Caco-2 (cell line): ENCODE results near the gene DAB1. TPM values are rescaled to one million over a fixed set of nuclear protein-coding genes. Genes with fewer than 3 reads are reported as not detected.

ENCODE experiments used
- BruUV-seq: library from RNA; stranded (reverse); fragments of 400-500 nt; replicated peaks from 2 replicates; lab custom pipeline; 2021; lab: Mats Ljungman, UMichigan
- CTCF ChIA-PET: fragments of 300-600 bp; sonication (Branson Sonifier 250); formaldehyde crosslinking; loops from one replicate; lab custom pipeline; 2022; ENCODE audit warnings: antibody characterized with exemption; lab: Charles Lee
- POLR2A ChIA-PET: fragments of 300-600 bp; sonication (Branson Sonifier 250); formaldehyde crosslinking; loops from one replicate; lab custom pipeline; 2022; ENCODE audit warnings: antibody characterized with exemption; lab: Charles Lee
- DNase-seq, 2 experiments: peaks; one replicate each; pipeline versions ENCODE4 v3.0.0 to v3.0.0-alpha.2; 2020 to 2022
- H3K27me3 ChIP-seq: replicated peaks from 2 replicates; pipeline ENCODE4 v1.6.0; 2011; ENCODE audit warnings: low read length; ENCODE audit not compliant: control insufficient read depth, insufficient read depth
- H3K36me3 ChIP-seq: 2 replicates; pipeline ENCODE4 v1.5.1; 2011; ENCODE audit warnings: low read length; ENCODE audit not compliant: control insufficient read depth, insufficient read depth
- H3K4me1 ChIP-seq: fragments of 250-450 bp; sonication (Bioruptor Pico); 2 replicates; pipeline ENCODE4 v1.5.1; 2020; ENCODE audit warnings: mild to moderate bottlenecking
- H3K4me3 ChIP-seq: 2 replicates; pipeline ENCODE4 v1.5.1; 2011; ENCODE audit warnings: low read depth, mild to moderate bottlenecking, control low read depth, low read length
- H3K9me3 ChIP-seq: fragments of 250-450 bp; sonication (Bioruptor Pico); 2 replicates; pipeline ENCODE4 v1.5.1; 2020; ENCODE audit warnings: mild to moderate bottlenecking, moderate library complexity
- H3K27ac Mint-ChIP-seq: one replicate; pipeline ENCODE4 v1.8.0; 2022; ENCODE audit warnings: mixed read lengths; ENCODE audit not compliant: unreplicated experiment
- H3K27me3 Mint-ChIP-seq: one replicate; pipeline ENCODE4 v1.8.0; 2022; ENCODE audit warnings: mixed read lengths; ENCODE audit not compliant: insufficient read depth, unreplicated experiment
- H3K36me3 Mint-ChIP-seq: one replicate; pipeline ENCODE4 v1.8.0; 2022; ENCODE audit warnings: mild to moderate bottlenecking, mixed read lengths; ENCODE audit not compliant: insufficient read depth, unreplicated experiment
- H3K4me1 Mint-ChIP-seq: one replicate; pipeline ENCODE4 v1.8.0; 2022; ENCODE audit warnings: low read depth, mixed read lengths; ENCODE audit not compliant: unreplicated experiment
- H3K4me3 Mint-ChIP-seq: one replicate; pipeline ENCODE4 v1.8.0; 2022; ENCODE audit warnings: mild to moderate bottlenecking, moderate library complexity, mixed read lengths; ENCODE audit not compliant: unreplicated experiment
- H3K9me3 Mint-ChIP-seq: one replicate; pipeline ENCODE4 v1.8.0; 2022; ENCODE audit warnings: mixed read lengths; ENCODE audit not compliant: unreplicated experiment
- intact Hi-C: fragments of 100-400 bp; cut with micrococcal nuclease; formaldehyde crosslinking; loops from one replicate; pipeline ENCODE4 v1.10.0; 2022; ENCODE audit not compliant: unreplicated experiment
- total RNA-seq: library from RNA; stranded (reverse); gene quantifications from 2 replicates; pipeline ENCODE4 v1.2.3, GENCODE V29; 2022
- TF ChIP-seq, protein P1 (sequence below), 2 experiments: fragments of 200-600 bp in 1 of 2; IDR thresholded peaks; 1 replicate in 1 of 2; 2 replicates in 1 of 2; pipeline versions ENCODE4 v1.5.1 to v1.8.0; 2011 to 2022; ENCODE audit warnings: antibody characterized with exemption in 1 of 2, control low read depth in 1 of 2, inconsistent platforms in 1 of 2, low read depth in 1 of 2, low read length in 1 of 2, mild to moderate bottlenecking in 1 of 2, moderate library complexity in 1 of 2; ENCODE audit not compliant: insufficient read depth in 1 of 2, severe bottlenecking in 1 of 2, unreplicated experiment in 1 of 2

DAB1 gene
- total RNA-seq, 1 experiment from 2014 or later = 0.32 TPM

DNA sequence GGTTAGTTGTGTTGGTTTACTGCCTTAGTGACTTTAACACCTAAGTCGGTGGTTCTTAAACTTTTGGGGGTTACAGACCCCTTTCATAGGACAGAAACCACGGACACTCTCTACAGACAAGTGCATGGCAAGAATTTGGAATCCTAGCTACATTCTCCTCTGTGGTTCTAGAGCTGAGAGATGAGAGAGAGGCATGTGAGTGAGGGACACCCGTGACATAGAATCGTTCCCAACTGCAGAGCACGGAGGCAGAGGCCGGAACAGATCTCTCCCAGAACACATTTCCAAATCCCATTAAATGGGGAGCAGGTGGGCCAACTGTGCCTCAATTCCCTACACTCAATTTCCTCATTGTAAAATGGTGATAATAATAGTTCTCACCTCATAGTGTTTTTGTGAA lies 60.7 kb downstream of the DAB1 start:
- Mint-ChIP-seq H3K27me3 (no peaks in the 10 kb centered on the region), H3K36me3 (no peaks in the 10 kb centered on the region), H3K27ac (no peak overlapping the region), H3K9me3 (no peaks in the 10 kb centered on the region), H3K4me3 (no peak overlapping the region), H3K4me1 (no peaks in the 10 kb centered on the region)
- POLR2A ChIA-PET = no interaction called here
- Histone ChIP-seq H3K4me3 (no peak overlapping the region), H3K36me3 (no peaks in the 10 kb centered on the region), H3K9me3 (no peaks in the 10 kb centered on the region; the same call in 1 of the 2 replicates), H3K27me3 (no peaks in the 10 kb centered on the region), H3K4me1 (no peaks in the 10 kb centered on the region)
- intact Hi-C loops = no loop called here
- BruUV-seq = no TSS peak
- DNase-seq = no peak
- CTCF ChIA-PET = no interaction called here
- TF ChIP-seq, protein P1, sequence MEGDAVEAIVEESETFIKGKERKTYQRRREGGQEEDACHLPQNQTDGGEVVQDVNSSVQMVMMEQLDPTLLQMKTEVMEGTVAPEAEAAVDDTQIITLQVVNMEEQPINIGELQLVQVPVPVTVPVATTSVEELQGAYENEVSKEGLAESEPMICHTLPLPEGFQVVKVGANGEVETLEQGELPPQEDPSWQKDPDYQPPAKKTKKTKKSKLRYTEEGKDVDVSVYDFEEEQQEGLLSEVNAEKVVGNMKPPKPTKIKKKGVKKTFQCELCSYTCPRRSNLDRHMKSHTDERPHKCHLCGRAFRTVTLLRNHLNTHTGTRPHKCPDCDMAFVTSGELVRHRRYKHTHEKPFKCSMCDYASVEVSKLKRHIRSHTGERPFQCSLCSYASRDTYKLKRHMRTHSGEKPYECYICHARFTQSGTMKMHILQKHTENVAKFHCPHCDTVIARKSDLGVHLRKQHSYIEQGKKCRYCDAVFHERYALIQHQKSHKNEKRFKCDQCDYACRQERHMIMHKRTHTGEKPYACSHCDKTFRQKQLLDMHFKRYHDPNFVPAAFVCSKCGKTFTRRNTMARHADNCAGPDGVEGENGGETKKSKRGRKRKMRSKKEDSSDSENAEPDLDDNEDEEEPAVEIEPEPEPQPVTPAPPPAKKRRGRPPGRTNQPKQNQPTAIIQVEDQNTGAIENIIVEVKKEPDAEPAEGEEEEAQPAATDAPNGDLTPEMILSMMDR (IDR thresholded peaks at IDR 0.05; ENCODE audit: insufficient read depth in 1 of 2, low read depth in 1 of 2, low read length in 1 of 2, severe bottlenecking in 1 of 2, unreplicated experiment in 1 of 2) = no peak

DNA sequence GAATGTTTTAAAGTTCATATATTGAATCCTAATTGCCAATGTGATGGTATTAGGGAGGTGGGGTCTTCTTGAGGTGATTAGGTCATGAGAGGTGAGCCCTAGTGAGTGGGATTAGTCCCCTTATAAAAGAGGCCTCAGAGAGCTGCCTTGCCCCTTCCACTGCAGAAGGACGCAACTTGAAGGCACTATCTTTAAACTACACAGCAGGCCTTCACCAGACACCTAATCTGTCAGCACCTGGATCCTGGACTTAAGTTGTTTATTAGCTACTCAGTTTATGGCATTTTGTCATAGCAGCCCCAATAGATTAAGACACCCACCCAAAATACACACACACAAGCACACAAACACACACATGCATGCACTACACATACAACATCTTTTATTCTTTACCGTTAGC lies 61.4 kb downstream of the DAB1 start:
- H3K27me3 Mint-ChIP-seq = no peaks in the 10 kb centered on the region
- no peaks in the 10 kb centered on the region for H3K36me3 Mint-ChIP-seq
- Histone ChIP-seq H3K4me3 (no peak overlapping the region), H3K9me3 (no peaks in the 10 kb centered on the region; the same call in 1 of the 2 replicates), H3K36me3 (no peaks in the 10 kb centered on the region), H3K4me1 (no peaks in the 10 kb centered on the region), H3K27me3 (no peaks in the 10 kb centered on the region)
- no peaks in the 10 kb centered on the region for H3K9me3 Mint-ChIP-seq
- H3K4me3 Mint-ChIP-seq = no peak overlapping the region
- BruUV-seq = no TSS peak
- ChIA-PET CTCF (no interaction called here), POLR2A (no interaction called here)
- TF ChIP-seq, protein P1 (IDR thresholded peaks at IDR 0.05; ENCODE audit: insufficient read depth in 1 of 2, low read depth in 1 of 2, low read length in 1 of 2, severe bottlenecking in 1 of 2, unreplicated experiment in 1 of 2) = no peak
- DNase-seq = no peak
- no peak overlapping the region for H3K27ac Mint-ChIP-seq
- intact Hi-C loops = no loop called here
- no peaks in the 10 kb centered on the region for H3K4me1 Mint-ChIP-seq

DNA sequence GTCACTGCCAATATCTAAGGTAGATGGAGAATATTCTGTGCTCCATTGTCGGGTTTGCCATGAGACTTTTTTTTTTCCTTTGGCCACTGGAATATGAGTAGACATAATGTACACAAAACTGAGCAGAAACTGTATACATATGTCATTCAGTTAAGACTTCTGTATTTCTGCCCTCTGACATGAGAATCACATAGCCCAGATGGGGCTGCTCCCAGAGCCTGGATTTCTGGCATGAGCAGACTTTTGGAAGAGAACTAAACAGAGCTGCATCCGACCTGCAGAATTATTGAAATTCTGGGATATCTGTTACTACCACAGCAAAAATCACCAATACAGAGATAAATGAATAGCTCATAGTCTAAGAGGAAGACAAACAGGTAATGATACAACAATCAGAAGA lies 62.3 kb downstream of the DAB1 start:
- ChIA-PET POLR2A (no interaction called here), CTCF (no interaction called here)
- no peaks in the 10 kb centered on the region for H3K27me3 ChIP-seq
- no peak for DNase-seq
- no peaks in the 10 kb centered on the region for H3K4me1 ChIP-seq
- BruUV-seq = no TSS peak
- intact Hi-C loops = no loop called here
- Mint-ChIP-seq H3K4me1 (no peaks in the 10 kb centered on the region), H3K4me3 (no peak overlapping the region), H3K9me3 (no peaks in the 10 kb centered on the region), H3K27me3 (no peaks in the 10 kb centered on the region), H3K36me3 (no peaks in the 10 kb centered on the region), H3K27ac (no peak overlapping the region)
- no peaks in the 10 kb centered on the region; the same call in 1 of the 2 replicates for H3K9me3 ChIP-seq
- no peaks in the 10 kb centered on the region for H3K36me3 ChIP-seq
- TF ChIP-seq, protein P1 (IDR thresholded peaks at IDR 0.05; ENCODE audit: insufficient read depth in 1 of 2, low read depth in 1 of 2, low read length in 1 of 2, severe bottlenecking in 1 of 2, unreplicated experiment in 1 of 2) = no peak
- H3K4me3 ChIP-seq = no peak overlapping the region
